ENCODE measurements around the gene AACS.
A peak's percentile ranks its signal among the peaks of the same experiment; 100 is the strongest.
"Not testable (repeated sequence)": the region's sequence is repeated elsewhere in the genome, so short reads cannot be mapped to it uniquely, and the experiment has no call there.

Gene AACS

DNA sequence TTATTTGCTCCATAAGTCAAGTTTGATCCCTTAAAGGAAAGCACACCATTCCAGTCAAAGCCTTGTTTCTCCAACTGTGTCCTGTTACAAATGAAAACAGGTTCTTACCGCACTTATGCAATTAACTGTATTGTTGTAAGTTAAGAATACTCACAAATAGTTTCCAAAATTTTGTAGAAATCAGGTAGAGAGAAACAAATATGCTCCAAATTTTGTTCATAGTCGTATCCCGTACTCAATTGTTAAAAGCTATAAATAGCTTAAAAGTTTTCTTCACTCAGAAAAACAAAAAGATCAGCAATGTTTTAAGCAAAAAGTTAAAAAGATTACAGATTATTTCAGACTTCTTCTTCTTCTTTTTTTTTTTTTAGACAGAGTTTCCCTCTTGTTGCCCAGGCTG lies 4.0 kb upstream of the AACS start:
- DNase-seq, result no peak

DNA sequence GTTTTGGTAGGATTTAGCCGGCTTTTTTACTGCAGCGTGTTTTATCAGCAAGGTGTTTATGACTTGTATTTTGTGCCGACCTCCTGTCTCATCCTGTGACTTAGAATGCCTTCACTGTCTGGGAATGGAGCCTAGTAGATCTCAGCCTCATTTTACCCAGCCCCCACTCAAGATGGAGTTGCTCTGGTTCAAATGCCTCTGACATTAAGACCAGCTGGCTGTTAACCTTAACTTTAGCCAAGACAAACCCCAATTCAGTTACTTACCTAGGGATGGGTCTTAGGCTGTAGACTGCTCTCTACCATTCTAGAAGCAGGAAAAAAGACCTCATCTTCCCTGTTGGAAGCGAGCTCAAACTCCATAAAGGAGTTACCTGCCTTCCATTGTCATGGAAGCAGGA lies 1.7 kb upstream of the AACS start:
- DNase-seq, result not testable (repeated sequence)

DNA sequence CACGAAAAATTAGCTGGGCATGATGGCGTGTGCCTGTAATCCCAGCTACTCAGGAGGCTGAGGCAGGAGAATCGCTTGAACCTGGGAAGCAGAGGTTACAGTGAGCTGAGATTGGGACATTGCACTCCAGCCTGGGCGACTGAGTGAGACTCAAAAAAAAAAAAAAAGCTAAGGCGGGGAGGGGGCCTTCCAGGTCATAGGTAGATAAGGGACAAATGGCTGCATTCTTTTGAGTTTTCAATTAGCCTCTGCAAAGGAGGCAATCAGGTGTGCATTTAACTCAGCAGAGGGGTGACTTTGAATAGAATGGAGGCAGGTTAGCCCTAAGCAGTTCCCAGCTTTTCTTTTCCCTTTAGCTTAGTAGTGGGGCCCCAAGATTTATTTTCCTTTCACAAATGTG lies 743 bp upstream of the AACS start:
- DNase-seq, result no peak

DNA sequence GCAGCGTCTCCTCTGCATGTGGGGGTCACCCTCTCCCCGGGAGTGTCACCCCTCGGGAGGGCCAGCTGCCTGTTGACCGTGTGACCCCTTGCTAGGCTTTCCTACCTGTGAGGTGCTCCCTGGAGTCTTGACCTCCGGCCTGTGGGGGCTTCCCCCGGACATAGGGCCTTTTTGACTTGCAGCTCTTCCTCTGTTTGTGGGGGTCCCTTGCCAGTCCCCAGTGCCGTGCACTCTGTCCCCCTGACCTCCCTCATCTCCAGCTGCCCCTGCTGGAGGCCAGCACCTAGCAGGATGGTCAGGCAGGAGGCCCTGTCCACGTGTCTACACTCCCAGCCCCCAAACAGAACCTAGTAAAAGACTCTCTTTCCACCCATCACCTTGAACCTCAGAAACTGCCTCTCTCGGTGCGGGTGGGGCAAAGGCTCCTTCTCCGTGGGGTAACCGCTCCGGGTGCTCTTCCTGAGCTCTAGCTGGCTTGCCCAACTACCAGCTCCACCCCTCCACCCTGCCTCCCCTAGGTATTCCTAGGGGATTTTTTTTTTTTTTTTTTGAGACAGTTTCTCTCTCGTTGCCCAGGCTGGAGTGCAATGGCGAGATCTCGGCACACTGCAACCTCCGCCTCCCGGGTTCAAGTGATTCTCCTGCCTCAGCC lies 810 bp downstream of the AACS start:
- DNase-seq, result no peak

DNA sequence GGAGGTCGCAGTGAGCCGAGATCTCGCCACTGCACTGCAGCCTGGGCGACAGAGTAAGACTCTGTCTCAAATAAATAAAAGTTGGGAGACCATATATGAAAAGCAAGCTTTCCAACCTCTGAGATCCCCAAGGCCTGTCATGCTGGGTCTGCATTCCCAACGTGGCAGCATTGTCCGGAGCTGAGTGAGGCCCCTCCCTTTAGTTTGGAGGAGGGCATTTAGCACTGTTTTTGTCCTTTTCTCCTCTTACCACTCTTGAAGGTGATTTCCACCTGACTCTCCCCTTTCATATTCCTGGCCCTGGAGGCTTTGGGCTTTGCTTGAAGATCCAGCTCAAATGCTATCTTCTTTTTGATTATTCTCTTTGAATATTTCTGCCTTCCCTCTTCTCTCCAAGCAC lies 3.2 kb downstream of the AACS start:
- DNase-seq, result no peak

DNA sequence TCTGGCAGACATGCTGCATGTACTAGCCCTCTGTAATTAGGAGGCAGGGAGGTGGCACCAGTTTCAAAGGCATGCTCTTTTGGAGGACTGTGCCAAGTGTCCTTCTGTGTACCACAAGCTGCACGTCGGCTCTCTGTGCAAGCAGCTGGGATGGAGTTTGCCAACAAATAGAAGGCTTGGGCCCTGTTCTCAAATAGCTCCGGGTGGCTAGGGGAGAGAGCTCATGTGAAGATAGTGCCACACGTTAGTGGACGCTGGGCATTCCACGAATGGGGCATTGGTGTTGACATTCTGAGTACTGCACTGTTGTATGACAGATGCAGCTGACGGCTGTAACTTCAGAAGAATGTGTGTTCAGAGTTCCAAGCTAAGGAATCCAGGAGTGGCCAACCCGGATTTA lies 4.4 kb downstream of the AACS start:
- no peak for DNase-seq

DNA sequence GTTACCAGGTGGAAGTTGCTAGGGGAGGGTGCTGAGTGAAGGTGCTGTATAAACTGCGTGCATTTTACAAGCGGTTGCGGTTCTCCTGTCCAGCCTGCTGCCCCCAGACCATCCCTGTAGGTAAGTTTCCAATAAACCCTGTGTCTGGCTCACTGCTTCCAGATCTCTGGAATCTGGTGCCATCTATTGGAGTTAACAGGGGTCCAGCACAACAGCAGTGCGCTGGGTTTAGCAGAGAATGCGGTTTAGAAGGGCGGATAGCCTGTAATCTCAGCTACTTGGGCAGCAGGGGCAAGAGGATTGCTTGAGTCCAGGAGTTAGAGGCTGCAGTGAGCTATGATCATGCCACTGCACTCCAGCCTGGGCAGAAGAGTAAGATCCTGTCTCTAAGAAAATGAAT lies 4.9 kb downstream of the AACS start:
- peak in 1 of 2 experiments; percentile 10 for DNase-seq

DNA sequence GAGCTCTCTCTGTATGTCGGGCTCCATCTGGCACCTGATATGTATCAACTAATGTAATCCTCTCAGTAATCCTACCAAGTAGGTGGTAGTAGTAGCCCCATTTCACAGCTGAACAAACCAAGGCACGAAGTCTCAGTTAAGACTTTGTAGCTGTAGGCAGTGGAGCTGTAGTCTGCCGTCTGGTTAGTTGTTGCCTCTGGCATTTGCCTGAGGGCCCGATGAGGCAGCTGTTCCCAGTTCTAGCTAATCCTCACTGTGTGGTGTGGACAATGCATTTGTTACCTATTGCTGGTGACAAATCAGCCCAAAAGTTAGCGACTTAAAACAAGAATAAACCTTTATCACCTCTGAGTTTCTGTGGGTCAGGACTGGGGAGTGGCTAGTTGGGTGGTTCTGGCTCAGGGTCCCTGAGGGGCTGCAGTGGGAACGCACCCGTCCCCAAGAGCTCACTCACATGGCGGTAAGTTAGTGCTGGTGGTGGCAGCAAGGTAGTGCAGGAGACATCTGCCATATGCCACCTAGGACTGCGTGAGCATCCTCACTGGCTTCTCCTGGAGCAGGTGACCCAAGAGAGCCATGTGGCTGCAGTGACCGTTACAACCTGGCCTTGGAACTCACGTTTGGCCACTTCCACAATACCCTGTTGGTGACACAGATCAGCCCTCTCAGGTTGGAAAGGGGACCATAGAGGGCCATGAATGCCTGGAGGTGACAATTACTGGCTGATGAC lies 5.6 kb downstream of the AACS start:
- no peak for DNase-seq

DNA sequence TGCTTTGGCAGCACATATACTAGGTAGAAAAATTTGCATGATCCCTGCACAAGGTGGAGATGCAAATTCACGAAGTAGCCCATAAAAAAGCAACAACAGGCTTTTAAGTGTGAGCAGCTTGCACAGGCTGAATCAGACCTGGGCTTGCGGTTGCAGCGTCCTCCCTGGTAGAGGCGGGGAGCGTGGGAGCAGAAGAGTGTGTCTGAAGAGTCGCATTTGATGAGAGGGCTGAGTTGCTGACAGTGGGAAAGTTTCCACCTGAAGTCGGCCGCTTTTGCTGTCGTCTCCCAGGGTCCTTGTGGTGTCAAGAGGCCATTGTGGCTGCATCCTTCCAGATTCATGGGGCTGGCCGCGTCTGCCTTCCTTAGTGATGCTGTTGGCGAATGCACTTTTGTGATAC lies 6.2 kb downstream of the AACS start:
- no peak for DNase-seq

DNA sequence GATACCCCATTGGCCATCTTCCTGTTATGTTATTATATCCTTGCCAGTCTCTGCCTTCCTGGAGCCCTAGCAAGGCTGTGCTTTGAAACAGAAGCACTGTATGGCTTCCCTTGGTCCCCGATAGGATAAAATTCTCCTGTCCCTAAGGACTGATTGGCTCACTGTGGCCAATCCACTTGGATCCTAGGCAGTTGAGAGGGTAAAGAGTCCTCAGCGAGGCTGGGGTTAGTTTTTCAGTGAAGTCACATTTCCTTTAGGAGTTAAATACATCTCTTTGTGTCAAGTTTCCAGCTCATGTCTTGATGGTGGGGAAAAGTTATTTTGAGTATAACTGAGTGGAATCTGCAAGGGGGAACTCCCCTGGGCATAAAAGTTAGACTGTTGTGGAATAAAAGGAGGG lies 7.3 kb downstream of the AACS start:
- DNase-seq, result no peak

DNA sequence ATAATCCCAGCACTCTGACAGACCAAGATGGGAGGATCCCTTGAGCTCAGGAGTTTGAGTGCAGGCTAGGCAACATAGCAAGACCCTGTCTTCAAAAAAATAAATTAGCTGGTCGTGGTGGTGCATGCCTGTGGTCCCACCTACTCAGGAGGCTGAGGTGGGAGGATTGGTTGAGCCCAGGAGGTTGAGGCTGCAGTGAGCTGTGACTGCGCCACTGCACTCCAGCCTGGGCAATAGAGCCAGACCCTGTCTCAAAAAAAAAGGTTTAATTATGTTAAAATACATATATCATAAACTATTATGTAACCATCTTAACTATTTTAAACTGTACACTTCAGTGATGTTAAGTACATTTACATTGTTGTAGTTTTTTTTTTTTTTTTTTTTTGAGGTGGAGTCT lies 9.1 kb downstream of the AACS start:
- DNase-seq, result not testable (repeated sequence)

DNA sequence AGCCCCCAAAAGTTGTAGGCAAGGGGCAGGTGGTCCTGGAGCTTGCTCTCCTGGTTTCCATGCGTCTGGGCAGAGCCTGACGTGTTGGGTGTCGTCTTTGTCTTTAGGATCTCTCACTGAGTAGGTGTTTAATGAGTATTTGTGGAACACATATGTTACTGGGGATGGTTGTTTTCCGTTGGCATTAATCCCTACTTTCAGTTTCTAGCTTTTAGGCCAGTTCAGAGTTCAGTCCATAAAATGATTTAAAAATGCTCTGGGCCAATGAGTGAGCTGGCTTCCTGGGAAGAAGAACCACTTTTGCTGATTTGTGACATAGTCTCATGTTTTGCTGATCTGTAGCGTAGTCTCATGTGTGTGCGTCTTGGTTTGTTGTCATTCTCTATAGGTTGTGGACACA lies 10.9 kb downstream of the AACS start:
- DNase-seq, result no peak

DNA sequence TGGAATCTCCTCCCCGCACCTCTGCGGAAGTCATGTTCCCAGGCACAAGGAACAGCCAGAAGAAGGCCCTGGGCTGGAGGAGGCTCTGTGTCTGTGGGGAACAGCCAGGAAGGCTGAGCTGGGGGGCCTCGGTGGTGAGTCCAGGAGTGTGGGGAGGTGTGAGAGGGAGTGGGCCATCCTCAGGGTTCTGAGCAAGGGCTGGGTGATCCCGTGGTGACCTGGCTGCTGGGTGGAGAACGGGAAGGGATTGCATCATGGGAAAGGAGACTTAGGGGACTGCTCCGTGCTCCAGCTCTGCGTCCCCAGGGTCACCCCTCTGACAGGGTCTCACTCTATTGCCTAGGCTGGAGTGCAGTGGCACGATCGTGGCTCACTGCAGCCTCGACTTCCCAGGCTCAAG lies 13.8 kb downstream of the AACS start:
- no peak for DNase-seq

DNA sequence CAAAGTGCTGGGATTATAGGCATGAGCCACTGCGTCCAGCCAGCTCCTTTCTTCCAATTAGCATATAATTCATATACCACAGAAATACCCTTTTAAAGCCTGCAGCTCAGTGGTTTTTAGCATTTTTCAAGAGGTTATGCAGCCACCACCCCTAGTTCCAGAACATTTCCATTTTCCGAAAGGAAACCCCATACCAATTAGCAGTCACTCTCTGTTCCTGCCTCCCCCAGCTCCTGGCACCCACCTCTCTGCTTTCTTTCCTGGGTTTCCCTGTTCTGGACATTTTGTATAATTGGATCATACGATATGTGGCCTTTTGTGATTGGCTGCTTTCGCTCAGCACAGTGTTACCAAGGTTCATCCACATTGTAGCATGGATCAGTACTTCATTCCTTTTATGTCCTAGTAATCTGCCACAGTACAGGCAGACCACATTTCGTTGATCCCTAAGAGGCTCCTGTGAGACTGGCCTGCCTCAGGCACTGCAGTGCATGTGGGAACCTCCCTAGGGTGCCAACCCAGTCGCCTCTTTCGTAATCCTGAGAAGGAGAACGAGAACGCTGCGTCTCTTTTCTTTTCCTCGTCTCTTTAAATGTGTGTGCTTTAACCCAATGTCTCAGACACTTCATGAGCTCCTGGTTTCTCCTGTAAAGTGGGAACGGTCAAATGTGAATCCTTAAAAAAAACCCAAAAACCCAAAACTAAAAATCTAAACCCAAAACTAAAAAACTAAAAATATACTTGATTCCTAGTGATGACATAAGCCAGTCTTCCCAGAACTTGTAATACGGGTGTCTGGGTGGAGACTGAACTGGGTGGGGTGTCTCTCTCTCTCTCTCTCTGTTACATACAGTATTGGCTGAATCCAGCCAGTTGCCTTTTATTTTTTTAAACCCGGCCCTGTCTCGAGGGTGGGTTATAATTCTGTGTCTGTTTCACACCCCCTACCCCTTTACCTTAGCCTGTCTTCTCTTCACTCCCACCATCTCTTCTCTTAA lies 14.7 kb downstream of the AACS start:
- no peak for DNase-seq

DNA sequence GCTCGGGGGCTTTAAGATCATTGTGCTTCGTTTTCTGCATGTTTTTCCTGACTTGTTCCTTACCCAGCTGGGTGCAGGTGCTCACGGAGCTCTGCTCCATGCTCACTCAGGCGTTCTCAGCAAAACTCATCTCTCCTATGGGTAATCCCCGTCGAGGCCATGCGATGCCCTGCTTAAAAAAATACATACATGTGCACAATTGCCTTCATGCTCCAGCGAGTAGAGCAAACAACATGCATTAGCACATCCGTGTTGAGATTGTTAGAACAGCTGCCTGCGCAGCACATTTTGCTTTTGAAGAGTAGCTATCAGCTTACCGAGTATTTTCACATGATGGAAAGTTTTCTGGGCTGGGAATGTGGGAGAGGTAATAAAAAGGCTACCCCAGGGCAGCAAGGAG lies 16.2 kb downstream of the AACS start:
- peak; percentile 39 to 67 for DNase-seq

DNA sequence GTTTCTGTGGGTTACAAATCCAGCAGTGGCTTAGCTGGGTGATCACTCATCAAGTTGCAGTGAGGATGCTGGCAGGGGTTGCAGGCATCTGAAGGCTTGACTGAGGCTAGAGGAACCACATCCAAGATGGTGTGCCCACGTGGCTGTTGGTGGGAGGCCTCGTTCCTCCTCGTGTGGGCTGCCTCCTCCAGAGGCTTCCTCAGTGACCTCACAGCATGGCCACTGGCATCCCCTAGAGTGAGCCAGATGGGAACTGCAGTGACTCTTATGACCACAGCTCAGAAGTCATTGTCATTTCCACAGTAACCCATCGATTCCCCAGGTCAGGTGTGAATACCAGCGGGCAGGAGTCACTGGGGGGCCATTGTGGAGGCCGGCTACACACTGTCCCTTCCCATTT lies 17.8 kb downstream of the AACS start:
- DNase-seq, result no peak

DNA sequence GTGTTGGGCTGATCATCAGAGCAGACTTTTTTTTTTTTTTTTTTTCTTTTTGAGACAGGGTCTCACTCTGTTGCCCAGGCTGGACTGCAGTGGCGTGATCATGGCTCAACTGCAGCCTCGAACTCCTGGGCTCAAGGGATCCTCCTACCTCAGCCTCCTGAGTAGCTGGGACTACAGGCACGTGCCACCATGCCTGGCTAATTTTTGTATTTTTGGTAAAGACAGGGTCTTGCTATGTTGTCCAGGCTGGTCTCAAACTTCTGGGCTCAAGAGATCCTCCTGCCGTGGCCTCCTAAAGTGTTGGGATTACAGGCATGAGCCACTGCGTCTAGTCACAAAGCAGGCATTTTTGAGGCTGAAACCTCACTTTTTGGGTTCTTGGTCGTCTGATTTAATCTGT lies 23.0 kb downstream of the AACS start:
- not testable (repeated sequence) for DNase-seq

DNA sequence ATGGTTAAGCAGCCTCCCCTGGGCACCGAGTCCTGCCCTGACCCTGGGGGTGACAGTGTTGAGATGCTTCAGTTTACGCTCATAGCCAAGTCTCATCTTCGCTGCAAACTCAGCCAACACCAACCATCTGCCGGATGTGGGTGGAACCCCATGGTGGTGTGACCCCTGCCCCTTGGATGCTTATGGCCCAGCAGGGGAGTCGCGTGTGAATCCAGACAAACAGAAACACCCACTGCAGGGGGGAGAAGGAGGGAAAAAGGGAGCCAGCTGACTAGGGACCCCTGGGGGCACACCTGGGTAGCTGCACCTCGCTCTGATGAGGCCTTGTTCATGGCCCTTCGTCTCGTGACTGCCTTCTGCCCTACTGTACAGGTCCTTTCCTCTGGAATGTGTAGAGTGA lies 23.8 kb downstream of the AACS start:
- DNase-seq, result no peak

DNA sequence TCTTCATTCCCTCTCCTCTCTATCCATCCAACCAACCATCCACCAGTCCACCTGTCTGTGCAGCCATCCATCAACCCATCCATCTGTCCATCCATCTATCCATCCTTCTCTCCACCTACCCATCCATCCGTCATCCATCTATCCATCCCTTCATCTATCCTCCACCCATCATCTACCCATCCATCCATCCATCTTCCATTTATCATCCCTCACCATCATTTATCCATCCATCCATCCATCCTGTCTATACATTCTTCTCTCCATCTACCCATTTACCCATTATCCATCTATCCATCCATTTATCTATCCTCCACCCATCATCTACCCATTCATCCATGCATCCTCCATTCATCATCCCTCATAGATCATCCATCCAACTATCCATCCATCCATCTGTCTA lies 24.4 kb downstream of the AACS start:
- no peak for DNase-seq

DNA sequence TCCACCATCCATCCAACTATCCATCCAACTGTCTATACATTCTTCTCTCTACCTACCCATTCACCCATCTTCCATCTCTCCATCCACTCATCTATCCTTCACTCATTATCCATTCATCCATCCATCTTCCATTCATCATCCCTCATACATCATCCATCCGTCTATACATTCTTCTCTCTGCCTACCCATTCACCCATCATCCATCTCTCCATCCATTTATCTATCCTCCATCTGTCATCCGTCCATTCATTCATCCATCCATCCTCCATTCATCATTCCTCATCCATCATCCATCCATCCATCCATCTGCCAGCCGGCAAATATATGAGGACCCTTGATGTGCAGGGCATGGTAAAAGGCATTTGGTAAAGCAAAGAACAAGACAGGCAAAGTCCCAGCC lies 25.2 kb downstream of the AACS start:
- no peak for DNase-seq

DNA sequence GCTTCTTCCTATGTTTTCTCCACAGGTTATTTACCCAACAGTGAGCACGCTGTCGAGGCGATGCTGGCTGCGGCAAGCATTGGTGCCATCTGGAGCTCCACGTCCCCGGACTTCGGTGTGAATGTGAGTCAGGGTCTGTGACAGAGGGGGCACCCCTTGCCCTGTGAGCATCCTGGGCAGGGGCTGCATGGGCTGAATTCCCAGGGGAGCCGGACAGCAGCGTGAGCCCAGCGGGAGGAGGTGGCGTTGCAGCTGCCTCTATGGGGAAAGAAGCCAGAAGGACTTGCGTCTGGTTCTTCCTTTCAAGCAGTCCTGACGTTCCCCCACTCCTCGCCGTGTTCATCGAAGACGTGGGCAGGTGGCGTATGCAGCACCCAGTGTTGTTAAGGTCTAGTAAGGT lies 26.2 kb downstream of the AACS start:
- no peak for DNase-seq

DNA sequence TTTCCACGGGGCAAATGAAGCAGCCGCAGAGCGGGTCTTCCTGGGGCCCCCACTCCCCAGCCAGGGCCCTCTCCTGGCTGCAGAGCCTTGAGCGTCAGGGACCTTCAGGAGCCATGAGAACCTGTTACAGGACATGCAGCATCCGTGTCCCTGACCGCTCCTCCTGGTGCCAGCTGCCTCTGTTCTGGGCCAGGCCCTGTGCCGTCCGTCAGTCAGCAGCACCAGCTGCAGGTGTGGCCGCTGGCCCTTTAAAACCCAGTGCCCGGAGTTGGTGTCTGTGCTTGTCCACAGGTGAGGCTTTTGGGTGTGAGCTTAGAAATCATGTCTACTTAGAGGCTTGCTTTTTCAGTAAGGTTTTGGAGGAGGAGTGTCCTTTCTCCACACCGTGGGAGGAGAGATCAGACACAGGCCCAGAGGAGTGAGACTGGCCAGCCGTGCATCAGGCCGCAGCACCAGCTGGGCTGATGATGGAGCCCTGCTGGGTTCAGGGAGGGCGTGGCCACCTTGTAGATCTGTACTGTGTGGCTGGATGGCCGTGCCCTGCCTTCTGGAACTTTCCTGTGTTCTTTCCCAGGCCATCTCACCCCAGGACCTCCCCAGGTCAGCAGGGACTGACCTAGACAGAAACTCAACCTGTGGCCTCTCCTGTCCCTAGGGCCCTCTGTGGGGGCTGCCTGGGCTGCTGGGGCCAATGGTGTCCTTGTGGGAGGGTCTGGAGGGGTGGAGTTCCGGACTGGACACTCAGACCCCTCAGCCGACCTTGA lies 27.1 kb downstream of the AACS start:
- DNase-seq, result no peak

All from NCI-H1930 (cell line).